ENCODE results near the gene NSD1. TPM values are rescaled to one million over a fixed set of nuclear protein-coding genes. Genes with fewer than 3 reads are reported as not detected.

The NSD1 gene
- total RNA-seq, 1 donor from 2014 or later: 40.0 TPM

- DNase-seq (ENCODE audit: extremely low read depth, low read depth, low spot score): peak; percentile 65
Measured at GRCh38 chr5:177317959-177318377, 184.4 kb downstream of the NSD1 start.

GRCh38 chr5:177319913-177320588, 186.5 kb downstream of the NSD1 start:
- no peak for DNase-seq (ENCODE audit: extremely low read depth, low read depth, low spot score)

GRCh38 chr5:177320879-177321278, 187.3 kb downstream of the NSD1 start:
- no peak for DNase-seq (ENCODE audit: extremely low read depth, low read depth, low spot score)

GRCh38 chr5:177325868-177326381, 192.4 kb downstream of the NSD1 start:
- DNase-seq (ENCODE audit: extremely low read depth, low read depth, low spot score): no peak

- no peak for DNase-seq (ENCODE audit: extremely low read depth, low read depth, low spot score)
Measured at GRCh38 chr5:177327539-177328522, 194.3 kb downstream of the NSD1 start.

- no peak for DNase-seq (ENCODE audit: extremely low read depth, low read depth, low spot score)
Measured at GRCh38 chr5:177328545-177329231, 195.1 kb downstream of the NSD1 start.

GRCh38 chr5:177329883-177330282, 196.3 kb downstream of the NSD1 start:
- DNase-seq (ENCODE audit: extremely low read depth, low read depth, low spot score): no peak

- no peak for DNase-seq (ENCODE audit: extremely low read depth, low read depth, low spot score)
Measured at GRCh38 chr5:177330991-177331842, 197.6 kb downstream of the NSD1 start.

GRCh38 chr5:177332031-177332895, 198.7 kb downstream of the NSD1 start:
- no peak for DNase-seq (ENCODE audit: extremely low read depth, low read depth, low spot score)

GRCh38 chr5:177332896-177333260, 199.3 kb downstream of the NSD1 start:
- no peak for DNase-seq (ENCODE audit: extremely low read depth, low read depth, low spot score)

GRCh38 chr5:177333420-177334154, 200.0 kb downstream of the NSD1 start:
- no peak for DNase-seq (ENCODE audit: extremely low read depth, low read depth, low spot score)

- DNase-seq (ENCODE audit: extremely low read depth, low read depth, low spot score): no peak
Measured at GRCh38 chr5:177334155-177334551, 200.6 kb downstream of the NSD1 start.

- DNase-seq (ENCODE audit: extremely low read depth, low read depth, low spot score): no peak
Measured at GRCh38 chr5:177334781-177335700, 201.5 kb downstream of the NSD1 start.

GRCh38 chr5:177335701-177336065, 202.1 kb downstream of the NSD1 start:
- no peak for DNase-seq (ENCODE audit: extremely low read depth, low read depth, low spot score)

- DNase-seq (ENCODE audit: extremely low read depth, low read depth, low spot score): no peak
Measured at GRCh38 chr5:177336112-177336511, 202.5 kb downstream of the NSD1 start.

GRCh38 chr5:177336603-177337494, 203.3 kb downstream of the NSD1 start:
- no peak for DNase-seq (ENCODE audit: extremely low read depth, low read depth, low spot score)

Data from glomerular endothelial cell (primary cell).